ENCODE results near the gene BGN.

Gene BGN

GRCh38 chrX:153485396-153486080 lies 9.2 kb upstream of the BGN start:
- DNase-seq = no peak

DNA sequence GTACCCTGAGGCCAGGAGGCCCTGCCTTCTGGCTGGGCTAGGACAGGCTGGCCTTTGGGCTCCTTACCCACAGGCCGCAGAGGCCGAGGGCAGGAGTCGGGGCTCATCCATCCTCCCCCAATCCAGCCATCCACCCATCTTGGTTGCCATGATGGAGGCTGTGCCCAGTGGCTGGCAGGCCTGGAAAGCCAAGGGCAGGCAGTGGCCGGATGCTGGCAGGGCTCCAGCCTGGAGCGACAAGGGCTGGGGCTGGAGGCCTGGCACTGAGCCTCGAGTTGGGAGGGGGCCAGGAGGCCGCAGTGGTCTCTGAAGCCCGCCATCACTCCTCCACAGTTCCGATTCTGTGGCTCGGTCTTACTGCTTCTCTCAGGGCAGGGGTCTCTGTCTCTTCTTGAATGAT lies 8.6 kb upstream of the BGN start:
- DNase-seq = no peak

DNA sequence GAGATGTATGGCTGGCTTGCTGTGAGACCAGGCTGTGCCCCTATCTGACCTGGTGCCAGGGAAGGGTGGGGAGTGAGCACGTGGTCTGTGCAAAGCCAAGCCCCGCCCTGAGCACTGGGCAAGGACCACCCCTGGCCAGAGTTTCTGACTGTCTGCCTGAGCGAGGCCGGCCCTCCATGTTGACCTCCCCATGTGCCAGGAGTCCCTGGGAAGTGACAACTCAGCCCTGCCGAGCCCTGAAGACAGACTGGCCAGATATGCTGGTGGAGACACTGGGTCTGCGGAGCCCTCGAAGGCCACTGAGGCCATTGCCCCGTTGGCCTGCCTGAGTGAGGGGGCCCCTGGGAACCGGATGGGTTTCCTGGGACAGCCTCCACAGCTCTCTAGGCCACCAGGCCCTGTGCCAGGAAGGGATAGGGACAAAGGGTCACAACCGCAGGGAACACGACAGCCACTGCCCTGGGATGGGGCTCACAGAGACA lies 7.1 kb upstream of the BGN start:
- DNase-seq = no peak

GRCh38 chrX:153488231-153488914 lies 6.4 kb upstream of the BGN start:
- no peak for DNase-seq

GRCh38 chrX:153490217-153490930 lies 4.4 kb upstream of the BGN start:
- no peak for DNase-seq

DNA sequence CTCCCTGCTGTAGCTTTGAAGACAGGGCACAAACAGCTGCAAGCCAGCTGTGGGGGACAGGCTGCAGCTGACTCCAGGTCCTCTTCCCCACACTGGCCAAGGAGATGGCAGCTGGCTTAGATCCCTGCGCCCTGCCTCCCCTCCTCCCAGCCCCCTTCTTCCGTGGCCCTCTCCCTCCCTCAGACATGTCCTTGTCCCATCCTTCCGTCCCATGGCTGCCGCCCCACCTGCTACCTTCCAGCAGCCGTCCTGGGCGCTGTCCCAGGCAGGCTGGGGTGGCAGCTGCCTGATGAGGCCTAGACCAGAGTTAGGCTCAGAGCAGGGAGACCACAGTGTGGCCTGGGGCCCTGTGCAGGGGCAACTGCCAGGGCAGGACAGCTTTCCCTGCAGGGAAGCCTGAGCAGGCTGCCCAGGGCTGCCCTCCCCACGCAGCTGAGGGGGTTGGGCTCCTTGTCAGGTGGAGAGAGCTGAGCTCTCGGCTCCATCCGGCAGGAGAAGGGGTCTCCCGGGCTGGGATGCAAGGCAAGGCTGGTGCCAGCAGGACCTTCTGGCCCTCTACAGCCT lies 3.3 kb upstream of the BGN start:
- no peak for DNase-seq

GRCh38 chrX:153491918-153492317 lies 2.9 kb upstream of the BGN start:
- no peak for DNase-seq

DNA sequence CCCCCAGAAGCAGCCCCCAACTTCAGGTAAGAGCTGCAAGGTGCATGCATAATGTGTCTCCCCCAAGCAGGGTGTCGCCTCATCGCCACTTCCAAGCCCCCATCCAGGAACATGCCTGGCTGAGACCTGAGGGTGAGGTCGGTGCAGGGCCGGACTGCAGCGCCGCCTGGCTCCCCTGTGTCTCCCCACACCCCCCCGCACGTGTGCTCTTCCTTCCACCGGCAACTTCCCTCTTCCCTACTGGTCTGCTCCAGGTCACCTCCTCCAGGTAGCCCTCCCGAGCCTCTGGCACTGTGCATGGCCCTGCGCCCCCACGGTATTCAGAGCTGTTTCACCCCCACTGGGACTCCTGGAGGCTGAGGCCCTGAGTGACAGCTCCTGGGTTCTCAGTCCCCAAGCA lies 2.2 kb upstream of the BGN start:
- no peak for DNase-seq

DNA sequence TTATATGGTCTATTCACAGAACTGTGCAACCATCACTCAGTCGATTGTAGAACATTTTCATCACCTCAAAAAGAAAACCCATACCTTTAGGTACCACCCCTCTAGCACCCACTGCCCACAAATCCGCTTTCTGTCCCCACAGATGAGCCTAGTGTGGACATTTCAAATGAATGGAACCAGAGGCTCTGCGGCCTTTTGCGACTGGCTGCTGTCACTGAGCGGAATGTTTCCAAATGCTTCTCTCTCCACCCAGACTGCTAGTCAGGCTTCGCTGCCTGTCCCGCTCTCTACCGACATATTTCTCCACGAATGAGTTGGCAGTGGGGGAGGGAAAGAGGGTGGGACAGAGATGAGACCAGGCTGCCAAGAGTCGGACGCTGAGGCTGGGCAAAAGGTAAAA lies 1.7 kb upstream of the BGN start:
- DNase-seq = no peak

- no peak for DNase-seq
These were observed 719 bp upstream of the BGN start for GRCh38 chrX:153494061-153494460.

- DNase-seq = no peak
These were observed 577 bp downstream of the BGN start for GRCh38 chrX:153495362-153495751.

DNA sequence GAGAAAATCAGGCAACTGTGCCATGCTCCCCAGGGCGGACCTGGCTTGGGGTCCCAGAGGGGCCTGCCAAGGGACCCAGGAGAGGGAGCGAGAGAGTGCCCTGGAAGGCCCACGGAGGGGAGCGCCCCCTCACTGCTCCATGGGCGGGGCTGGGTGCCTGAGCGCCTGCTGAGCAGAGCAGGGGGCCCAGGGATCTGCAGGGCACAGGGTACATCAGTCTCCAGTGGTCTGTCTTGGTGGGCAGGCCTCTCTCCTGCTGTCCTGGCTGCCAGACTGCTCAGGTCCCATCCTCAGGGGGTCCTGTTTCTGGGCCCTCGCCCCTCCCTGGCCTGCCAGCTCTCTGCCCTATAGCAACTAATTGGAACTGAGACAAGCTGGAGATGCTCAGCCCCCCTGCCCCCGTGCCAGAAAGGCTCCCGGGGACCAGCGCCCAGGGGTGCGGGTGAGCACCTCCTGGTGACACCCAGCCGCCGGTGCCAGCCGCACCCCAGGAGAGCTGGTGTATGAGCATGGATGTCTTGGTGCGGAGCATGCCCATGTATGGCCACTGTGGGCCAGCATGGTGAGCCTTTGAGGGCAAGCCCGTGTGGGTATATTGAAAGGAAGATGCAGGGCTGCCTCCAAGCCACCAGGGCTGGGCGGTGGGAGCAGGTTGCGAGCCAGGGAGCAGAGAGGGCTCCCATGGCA lies 1.3 kb downstream of the BGN start:
- no peak for DNase-seq

- no peak for DNase-seq
These were observed 1.8 kb downstream of the BGN start for GRCh38 chrX:153496590-153496959.

GRCh38 chrX:153498453-153498852 lies 3.7 kb downstream of the BGN start:
- DNase-seq = no peak

DNA sequence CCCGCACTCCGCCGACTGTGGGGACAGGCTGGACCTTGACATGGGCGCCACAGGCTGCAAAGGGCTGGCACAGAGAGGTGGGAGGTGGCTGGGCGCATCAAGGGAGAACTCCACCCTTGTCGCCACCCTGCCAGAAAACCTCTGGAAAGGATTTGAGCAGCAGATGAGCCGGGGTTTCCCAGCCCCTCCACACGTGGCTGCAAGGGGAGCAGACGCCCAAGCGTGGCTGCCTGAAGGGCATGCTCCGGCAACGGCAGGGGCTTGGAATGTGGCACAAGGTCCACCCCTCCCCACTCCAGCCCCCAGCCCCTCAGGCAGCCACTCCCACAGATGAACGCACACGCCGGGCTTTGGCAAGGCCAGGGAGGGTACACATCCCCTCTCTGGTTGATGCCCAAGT lies 4.6 kb downstream of the BGN start:
- no peak for DNase-seq

GRCh38 chrX:153499876-153500275 lies 5.1 kb downstream of the BGN start:
- DNase-seq = no peak

GRCh38 chrX:153500676-153501280 lies 6.0 kb downstream of the BGN start:
- DNase-seq = no peak

DNA sequence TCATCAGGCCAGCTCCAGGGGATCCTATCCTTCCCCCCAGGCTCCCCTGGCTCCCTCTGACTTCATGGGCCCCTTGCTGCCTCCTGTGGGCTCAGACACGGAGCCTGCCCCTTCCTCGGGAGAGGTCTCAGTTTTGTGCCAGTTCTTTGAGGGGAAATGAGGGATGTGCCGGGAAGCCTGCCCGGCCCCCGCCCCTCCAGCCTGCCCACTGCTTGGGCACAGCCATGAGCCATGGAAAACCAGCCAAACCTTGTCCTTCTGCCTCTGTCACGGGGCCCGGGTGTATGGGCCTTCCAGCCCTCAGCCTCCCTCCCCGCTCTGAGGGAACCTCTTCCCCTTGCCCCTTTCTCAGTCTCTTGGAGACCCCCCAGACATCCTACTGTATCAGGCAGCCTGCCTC lies 6.8 kb downstream of the BGN start:
- no peak for DNase-seq

DNA sequence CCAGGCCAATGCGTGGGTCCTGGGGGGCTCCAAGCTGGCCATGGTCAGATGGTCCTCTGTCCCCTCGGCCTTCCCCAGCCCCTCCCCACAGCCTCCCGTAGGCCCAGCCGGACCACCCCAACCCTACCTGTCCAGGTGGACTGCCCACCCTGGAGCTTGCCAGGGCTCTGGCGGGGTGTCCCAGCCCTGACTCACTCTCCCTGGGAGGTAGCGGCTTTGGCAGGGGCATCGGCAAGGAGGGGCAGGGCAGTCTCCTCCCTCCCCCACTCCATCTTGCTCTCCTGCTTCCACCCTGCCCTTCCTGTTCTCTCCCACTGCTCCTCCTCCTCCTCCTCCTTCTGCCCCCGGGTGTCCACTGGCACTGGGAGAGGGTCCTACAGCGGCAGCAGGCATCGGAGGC lies 7.4 kb downstream of the BGN start:
- no peak for DNase-seq

- DNase-seq = no peak
These were observed 8.0 kb downstream of the BGN start for GRCh38 chrX:153502796-153503195.

GRCh38 chrX:153504445-153505016 lies 9.8 kb downstream of the BGN start:
- no peak for DNase-seq

GRCh38 chrX:153505361-153505760 lies 10.6 kb downstream of the BGN start:
- DNase-seq = no peak

Measured in stimulated activated CD4-positive, alpha-beta T cell treated with anti-CD3 and anti-CD28 coated beads, Interleukin-2, amount 100 ng/mL, for 24 hours (primary cell).